Ishikawa (cell line): Measurements from ENCODE around the gene MSANTD1.

Experiments
- CEBPB ChIP-seq: IDR thresholded peaks from 2 replicates; pipeline ENCODE4 v1.6.1; 2012
- CREB1 ChIP-seq: IDR thresholded peaks from 2 replicates; pipeline ENCODE4 v1.6.1; 2012; ENCODE audit warnings: low read depth
- EP300 ChIP-seq: IDR thresholded peaks from 2 replicates; pipeline ENCODE4 v1.6.1; 2012; ENCODE audit warnings: borderline replicate concordance
- NFIC ChIP-seq: IDR thresholded peaks from 2 replicates; pipeline ENCODE4 v1.6.1; 2012
- RAD21 ChIP-seq: IDR thresholded peaks from 2 replicates; pipeline ENCODE4 v1.6.1; 2012; ENCODE audit warnings: low read depth
- TAF1 ChIP-seq: IDR thresholded peaks from 2 replicates; pipeline ENCODE4 v1.6.1; 2012; ENCODE audit warnings: low read depth, mild to moderate bottlenecking
- TCF12 ChIP-seq: IDR thresholded peaks from 2 replicates; pipeline ENCODE4 v1.6.1; 2012; ENCODE audit warnings: low read depth
- TEAD4 ChIP-seq: IDR thresholded peaks from 2 replicates; pipeline ENCODE4 v1.6.1; 2012
- TF ChIP-seq, protein P1 (sequence below): IDR thresholded peaks from 2 replicates; pipeline ENCODE4 v1.6.1; 2012; ENCODE audit warnings: low read depth, mild to moderate bottlenecking
- TF ChIP-seq, protein P2 (sequence below): IDR thresholded peaks from 2 replicates; pipeline ENCODE4 v1.6.1; 2012
- TF ChIP-seq, protein P3 (sequence below): IDR thresholded peaks from 2 replicates; pipeline ENCODE4 v1.6.1; 2012

DNA sequence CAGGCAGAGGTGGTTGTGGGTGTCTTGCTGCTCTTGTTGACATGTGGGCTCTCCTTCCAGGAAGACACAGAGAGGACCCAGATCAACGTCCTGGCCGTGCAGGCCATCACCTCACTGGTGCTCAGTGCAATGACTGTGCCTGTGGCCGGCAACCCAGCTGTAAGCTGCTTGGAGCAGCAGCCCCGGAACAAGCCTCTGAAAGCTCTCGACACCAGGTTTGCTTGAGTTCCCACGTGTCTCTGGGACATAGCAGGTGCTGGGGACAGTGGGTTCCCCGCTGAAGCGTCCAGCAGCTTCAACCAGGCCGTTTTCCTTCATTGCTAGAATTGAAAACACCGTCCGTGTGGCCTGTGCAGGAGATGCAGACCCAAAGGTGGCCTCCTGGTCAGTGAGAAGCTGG is 25.6 kb upstream of the MSANTD1 start:
- TF ChIP-seq, protein P1, sequence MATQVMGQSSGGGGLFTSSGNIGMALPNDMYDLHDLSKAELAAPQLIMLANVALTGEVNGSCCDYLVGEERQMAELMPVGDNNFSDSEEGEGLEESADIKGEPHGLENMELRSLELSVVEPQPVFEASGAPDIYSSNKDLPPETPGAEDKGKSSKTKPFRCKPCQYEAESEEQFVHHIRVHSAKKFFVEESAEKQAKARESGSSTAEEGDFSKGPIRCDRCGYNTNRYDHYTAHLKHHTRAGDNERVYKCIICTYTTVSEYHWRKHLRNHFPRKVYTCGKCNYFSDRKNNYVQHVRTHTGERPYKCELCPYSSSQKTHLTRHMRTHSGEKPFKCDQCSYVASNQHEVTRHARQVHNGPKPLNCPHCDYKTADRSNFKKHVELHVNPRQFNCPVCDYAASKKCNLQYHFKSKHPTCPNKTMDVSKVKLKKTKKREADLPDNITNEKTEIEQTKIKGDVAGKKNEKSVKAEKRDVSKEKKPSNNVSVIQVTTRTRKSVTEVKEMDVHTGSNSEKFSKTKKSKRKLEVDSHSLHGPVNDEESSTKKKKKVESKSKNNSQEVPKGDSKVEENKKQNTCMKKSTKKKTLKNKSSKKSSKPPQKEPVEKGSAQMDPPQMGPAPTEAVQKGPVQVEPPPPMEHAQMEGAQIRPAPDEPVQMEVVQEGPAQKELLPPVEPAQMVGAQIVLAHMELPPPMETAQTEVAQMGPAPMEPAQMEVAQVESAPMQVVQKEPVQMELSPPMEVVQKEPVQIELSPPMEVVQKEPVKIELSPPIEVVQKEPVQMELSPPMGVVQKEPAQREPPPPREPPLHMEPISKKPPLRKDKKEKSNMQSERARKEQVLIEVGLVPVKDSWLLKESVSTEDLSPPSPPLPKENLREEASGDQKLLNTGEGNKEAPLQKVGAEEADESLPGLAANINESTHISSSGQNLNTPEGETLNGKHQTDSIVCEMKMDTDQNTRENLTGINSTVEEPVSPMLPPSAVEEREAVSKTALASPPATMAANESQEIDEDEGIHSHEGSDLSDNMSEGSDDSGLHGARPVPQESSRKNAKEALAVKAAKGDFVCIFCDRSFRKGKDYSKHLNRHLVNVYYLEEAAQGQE: no peak
- TF ChIP-seq, protein P2, sequence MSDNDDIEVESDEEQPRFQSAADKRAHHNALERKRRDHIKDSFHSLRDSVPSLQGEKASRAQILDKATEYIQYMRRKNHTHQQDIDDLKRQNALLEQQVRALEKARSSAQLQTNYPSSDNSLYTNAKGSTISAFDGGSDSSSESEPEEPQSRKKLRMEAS: no peak
- no peak for TF ChIP-seq CEBPB
- no peak for TF ChIP-seq RAD21
- TF ChIP-seq EP300: no peak
- no peak for TF ChIP-seq TCF12
- TF ChIP-seq CREB1: no peak
- TF ChIP-seq TEAD4: no peak
- TF ChIP-seq NFIC: no peak
- TF ChIP-seq, protein P3, sequence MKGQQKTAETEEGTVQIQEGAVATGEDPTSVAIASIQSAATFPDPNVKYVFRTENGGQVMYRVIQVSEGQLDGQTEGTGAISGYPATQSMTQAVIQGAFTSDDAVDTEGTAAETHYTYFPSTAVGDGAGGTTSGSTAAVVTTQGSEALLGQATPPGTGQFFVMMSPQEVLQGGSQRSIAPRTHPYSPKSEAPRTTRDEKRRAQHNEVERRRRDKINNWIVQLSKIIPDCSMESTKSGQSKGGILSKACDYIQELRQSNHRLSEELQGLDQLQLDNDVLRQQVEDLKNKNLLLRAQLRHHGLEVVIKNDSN: no peak
- TF ChIP-seq TAF1: no peak
